HG03520 (cell line): ENCODE results near the gene MIPEP.

Source experiments
- ATAC-seq: cut with Tn5 transposase; IDR thresholded peaks from one replicate; pipeline ENCODE4 v1.9.1; 2021; ENCODE audit warnings: mild to moderate bottlenecking, moderate library complexity; ENCODE audit not compliant: unreplicated experiment

MIPEP gene

DNA sequence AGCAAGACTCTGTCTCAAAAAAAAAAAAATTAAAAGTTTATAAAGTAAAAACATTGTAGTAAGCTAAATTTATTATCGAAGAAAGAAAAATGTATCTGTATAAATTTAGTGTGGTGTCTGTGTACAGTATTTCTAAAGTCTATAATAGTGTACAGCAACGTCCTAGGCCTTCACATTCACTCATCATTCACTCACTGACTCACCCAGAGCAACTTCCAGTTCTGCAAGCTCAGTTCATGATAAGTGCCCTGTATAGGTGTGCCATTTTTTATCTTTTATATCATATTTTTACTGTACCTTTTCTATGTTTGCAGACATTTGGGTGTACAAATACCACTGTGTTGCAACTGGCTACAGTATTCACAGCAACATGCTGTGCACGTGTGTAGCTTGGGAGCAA, 200.9 kb downstream of the MIPEP start:
- ATAC-seq = no peak

DNA sequence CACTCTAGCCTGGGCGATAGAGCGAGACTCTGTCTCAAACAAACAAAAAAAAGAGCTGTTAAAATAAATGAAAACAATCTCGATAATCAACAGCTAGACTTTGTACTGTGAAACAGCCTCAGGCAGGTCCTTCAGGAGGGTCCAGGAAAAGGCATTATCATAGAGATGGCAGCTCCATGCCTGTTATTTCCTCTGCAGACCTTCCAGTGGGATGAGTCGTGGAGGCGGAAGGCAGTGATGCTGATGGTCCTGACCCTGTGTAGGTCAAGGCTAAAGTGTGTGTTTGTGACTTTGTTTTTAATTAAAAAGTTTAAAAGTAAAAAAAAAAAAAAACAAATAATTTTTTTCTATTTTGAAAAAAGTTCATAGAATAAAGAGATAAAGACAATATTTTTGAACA, 201.6 kb downstream of the MIPEP start:
- no peak for ATAC-seq

DNA sequence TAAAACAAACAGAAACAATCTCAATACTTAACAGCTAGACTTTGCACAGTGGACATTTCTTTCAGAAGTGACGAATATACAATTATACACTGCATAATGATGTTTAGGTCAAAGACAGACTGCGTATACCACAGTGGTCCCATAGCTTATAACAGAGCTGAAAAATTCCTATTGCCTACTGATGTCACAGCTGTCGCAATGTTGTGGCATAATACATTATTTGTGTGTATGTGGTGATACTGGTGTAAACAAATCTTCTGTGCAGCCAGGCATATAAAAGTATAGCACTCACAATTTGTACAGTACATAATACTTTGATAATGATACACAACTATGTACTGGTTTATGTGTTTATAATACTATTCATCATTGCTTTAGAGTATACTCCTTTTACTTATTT, 202.3 kb downstream of the MIPEP start:
- ATAC-seq = no peak

DNA sequence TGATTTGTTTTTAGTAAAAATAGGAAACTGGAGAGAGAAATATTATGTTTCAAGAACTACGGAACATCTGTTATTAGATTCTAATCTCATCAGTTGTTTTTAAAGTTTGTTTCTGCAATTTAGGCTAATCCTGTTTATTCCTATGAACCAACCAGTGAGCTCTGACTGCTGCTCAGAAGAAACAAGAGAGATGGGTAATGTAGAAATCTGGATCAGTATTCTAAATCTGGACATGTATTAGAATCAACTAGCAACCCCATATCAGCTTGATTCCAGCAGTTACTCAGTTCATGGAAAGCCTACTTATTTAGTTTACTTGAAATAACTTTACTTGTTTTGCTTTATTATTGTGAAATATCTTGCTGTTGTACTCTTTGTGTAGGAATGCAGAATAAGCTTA, 203.8 kb downstream of the MIPEP start:
- ATAC-seq = no peak

DNA sequence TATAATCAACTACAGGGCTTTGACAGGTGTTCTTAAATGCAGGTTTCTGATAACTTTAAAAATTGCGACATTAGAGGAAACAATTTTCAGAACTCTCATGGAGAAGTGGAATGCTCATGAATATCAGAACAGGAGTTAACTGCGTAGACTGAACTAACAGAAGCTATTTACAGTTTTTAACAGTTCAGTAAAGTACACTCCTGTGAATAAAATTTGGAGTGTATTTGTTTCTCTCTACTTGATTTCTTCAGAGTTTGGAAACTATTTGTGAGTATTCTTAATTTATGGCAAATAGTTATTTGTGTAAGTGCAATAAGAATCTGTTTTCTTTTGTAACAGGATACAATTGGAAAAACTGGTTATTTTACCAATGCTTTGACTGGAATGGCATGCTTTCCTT, 204.6 kb downstream of the MIPEP start:
- no peak for ATAC-seq

DNA sequence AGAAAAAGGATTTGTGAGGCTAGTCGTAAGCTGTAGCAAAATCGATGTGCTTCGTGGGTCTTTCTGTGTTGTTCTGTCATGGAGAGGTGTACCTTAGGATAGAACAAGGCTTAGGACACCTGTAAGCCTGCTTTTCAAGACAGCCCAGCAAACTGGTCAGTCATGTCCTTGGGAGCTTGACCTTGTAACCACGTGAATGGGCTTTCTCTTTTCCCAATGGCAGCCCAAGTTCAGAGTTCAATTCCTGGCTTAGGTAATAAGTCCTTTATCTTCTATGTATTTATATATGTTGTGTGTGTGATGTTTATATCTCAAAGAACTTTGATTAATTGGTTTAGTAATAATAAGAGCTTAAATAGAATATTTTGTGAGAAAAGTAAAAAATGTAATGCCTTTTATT, 206.1 kb downstream of the MIPEP start:
- no peak for ATAC-seq

DNA sequence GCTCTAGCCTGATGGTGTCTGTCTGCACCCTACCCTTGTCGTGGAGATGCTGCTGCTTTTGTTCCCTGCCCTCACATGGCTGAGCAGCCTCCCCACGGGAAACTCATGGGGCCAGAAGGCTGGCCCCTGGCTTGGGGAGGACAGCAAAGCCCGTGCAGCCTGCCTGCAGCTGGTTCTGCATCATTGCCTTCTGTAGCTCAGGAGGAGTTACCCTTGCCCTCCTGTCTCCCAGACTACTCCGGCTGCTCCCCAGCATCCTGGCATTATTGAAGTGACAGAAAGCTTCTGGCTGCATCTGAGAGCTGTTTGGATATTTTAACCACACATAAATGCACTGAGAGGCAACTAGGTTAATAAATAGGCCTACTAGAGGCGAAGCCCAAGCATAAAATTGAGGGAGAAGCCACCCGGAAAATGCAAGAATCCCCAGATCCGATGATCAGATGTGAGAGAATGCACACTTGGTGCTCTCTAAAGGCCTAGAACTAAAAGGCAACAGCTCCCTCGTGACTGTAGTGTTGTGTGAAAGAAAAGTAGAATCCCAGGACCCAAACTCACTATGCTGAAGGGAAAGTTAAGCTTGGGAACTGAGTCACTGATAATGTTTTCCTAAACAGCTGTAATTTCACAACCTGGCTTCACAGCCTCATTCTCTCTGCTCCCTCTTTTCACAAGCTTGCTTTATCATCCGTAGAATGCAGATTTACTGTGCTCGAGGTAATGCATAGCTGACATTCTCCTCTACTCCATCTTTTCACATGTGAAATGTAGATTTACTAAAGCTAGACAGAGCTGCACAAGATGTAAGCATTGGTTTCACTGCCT, 208.1 kb downstream of the MIPEP start:
- ATAC-seq = no peak
